HG03354 (cell line): Measurements from ENCODE around the gene CREB3L4.
A peak's percentile ranks its signal among the peaks of the same experiment; 100 is the strongest.

Experiments
- ATAC-seq: cut with Tn5 transposase; IDR thresholded peaks from one replicate; pipeline ENCODE4 v1.9.1; 2021; ENCODE audit warnings: mild to moderate bottlenecking; ENCODE audit not compliant: unreplicated experiment, poor library complexity, severe bottlenecking

The CREB3L4 gene

DNA sequence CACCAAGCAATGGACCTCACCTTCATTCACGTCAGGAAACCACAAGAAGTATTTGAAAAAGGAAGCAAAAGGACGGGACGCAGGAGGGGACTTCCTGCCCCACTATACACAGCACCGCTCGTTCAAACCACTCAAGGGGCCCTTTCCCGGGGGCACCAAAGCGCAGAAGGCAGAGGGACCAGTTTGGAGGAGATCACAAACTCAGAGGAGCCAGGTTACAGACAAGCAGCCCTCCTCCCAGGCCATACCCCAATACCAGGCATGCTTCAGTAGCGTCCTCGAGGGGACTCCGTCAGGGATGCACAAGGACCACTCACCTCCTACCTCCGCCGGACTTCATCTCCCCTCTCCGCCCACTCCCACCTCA is 10.0 kb upstream of the CREB3L4 start:
- peak; percentile 23 for ATAC-seq

DNA sequence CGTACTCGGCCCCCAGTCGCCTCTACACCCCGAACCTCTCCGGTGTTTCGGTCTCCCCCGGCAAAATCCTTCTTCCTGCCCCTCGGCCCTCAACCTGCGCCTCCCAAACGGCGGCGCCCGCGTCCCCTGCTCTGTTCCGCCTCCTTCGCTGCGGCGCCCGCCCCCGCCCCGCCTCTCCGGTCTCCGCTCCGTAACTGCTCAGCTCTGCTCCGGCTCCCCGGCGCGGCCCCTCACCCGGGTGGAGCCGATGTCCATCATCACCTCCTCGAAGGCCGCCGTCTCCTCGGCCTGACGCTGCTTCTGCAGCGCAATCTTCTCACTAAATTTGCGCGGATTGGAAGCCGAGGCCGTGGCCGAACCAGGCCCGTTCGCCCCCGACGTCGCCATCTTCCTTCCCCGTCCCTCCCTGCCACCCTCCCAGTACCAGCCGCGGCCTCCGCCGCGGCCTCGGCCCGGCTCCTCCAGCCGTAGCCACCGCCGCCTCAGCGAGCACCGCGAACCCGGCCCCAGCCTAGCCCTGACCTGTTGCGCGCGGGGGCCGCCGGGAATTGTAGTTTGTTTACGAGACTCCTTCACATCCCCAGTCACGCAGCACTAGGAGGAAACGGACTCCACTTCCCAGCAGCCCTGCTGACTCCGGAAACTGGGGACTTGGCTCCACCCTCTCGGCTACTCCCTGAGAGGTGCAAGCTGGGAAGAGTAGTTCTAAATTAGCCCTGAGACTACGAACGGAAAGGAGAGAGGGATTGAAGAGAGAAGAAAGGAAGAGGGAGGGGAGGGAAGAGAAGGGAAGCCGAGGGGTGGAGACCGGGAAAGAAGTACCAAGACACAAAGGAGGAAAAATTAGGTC is 9.4 kb upstream of the CREB3L4 start, which contains the start of gene CRTC2:
TSS of gene CRTC2 (minus strand) at position 502 of the 850 bp plus-strand sequence. CDS start at position 387, 115 bp downstream.
- ATAC-seq = peak; percentile 80

DNA sequence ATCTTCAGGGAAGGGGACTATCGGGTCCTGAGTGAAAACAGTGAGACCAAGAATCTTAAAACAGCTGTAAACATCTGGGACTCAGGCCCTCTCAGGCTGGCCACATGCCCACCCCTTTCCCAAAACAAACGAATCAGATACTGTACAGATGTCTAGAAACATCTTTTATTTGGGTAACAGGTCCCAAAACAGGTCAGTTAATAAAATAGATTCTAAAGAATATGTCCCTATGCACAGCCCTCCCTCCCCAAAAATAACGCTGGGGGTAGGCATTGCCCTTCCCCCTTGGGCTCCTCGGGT is 8.8 kb upstream of the CREB3L4 start:
- ATAC-seq = no peak

DNA sequence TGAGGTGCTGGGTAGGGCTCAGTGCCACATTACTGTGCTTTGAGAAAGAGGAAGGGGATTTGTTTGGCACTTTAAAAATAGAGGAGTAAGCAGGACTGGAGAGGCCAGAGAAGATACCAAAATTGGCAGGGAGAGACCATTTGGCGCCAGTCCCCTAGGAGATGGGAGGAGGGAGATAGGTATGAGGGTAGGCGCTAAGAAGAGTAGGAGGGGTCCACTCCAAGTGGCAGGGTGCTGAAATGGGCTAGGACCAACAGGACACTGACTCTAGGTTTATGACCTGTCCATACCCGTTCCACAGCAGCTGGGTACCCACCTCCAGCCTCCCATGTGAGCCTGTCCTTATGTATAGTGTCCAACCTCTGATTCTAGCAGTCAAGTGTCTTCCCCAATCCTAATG is 8.2 kb upstream of the CREB3L4 start:
- no peak for ATAC-seq

DNA sequence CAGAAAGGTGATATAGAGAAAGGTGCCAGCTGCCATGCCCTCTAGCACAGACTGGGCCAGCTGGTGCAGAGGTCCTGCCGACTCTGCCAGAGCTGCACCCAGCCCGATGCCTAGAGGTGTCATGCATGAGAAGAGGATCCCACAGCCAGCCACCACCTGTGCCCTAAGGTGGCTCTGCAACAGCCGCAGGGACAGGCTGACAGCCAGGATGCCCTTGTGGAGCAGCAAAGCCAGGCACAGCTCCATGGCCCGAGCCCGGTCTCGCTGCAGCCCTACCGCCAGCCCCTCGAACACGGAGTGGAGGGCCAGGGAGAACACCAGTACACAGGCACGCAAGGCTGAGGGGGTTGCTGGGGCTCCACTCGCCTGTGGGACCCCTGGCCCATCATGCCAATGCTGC is 7.5 kb upstream of the CREB3L4 start:
- no peak for ATAC-seq

DNA sequence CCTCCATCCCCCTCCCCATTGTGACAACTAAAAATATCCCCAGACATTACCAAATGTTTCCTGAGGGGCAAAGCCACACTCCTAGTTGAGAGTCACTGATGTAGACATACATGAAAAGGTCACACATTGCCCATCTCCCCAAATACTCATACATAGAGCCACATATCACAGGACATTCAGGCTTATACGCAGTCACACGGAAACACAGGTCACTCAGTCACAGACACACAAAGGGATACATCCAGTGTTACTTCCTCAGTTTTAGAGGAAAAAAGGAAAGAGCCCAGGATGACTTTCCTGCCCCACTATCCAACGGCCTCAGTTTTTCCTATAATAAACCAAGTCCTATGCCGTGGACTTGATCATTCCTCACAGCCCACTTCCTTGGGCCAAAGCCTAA is 6.3 kb upstream of the CREB3L4 start:
- ATAC-seq = no peak

DNA sequence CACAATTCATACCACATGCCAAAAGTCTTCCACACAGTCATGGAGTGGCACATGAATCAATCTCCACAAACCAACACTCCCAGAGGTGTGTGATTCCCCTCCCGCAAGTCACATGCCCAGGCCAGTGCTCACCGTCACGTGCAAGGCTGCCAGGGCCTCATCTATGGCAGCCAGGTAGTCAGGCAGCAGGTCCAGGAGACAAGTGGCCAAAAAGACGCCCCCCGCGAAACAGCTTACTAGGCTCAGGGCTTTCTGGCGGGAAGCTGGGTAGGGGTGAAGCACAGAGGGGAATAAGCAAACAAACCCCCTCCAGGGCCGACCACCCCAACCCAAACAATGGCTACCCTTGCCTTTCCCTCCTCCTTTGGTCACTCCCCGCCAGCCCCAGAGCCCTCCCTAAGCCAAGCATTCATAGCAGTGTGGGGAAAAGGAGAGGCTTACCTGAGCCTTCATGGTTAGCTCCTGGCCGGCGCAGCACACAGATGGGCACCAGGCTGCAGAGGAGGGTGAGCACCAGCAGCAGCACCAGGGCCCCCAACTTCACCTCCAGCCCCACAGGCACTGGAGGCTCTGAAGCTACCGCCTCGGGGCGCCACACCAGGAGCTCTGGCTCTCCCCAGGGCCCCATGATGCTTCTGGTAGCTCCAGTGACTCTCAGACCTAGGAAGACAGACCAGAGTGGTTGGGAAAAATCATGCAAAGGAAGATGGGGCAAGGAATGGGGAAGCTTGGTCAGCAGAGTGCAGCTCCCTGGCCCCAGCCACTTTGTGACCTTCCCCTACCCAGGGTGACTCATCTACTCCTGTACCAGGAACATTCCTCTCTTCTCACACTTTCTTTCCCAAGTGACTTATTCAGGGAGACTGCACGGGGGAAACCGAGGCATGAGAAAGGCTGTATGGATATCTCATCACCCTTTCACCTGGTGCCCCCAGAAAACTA is 5.3 kb upstream of the CREB3L4 start:
- no peak for ATAC-seq

DNA sequence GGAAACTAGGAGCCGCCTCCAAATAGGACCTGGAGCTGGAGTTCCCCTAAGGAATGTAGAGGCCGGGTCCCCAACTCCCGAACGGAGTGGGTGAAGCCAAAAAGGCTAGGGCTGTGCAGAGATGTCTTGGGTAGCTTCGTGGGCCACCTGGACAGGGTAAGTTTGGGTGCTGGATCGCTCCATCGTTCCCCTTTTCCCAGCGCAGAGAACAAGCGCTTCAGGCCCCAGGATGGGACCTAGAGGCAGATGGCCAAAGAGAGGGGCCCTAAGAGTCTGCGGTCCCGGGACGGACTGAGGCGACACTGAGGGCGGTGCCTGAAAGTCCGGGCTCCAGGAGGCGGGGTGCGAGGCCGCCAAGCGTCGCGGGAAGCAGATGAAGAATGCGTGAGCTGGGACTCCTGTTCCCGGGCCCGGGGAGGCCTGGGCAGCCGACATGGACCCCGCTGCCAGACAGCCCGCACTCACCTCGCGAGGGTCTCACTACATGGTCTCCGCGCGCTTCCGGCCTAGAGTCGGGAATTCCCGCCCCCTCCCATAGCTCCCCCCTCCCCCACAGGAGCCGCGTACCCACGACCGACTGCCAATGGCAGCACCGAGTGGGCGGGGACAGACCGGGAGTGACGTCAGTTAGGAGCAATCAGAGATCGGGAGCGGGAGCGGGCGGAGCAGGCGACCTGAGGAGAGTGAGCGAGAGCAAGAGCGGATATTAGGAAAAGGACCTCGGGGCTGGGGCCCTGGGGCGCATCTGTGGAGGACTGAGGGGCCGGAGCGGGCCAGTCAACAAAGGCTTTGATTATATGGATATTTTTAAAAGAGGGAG is 4.5 kb upstream of the CREB3L4 start, which contains the start of gene SLC39A1:
TSS of gene SLC39A1 (minus strand) at position 508 of the 820 bp plus-strand sequence. CDS start 822 bp downstream, outside the sequence.
- peak; percentile 45 for ATAC-seq

DNA sequence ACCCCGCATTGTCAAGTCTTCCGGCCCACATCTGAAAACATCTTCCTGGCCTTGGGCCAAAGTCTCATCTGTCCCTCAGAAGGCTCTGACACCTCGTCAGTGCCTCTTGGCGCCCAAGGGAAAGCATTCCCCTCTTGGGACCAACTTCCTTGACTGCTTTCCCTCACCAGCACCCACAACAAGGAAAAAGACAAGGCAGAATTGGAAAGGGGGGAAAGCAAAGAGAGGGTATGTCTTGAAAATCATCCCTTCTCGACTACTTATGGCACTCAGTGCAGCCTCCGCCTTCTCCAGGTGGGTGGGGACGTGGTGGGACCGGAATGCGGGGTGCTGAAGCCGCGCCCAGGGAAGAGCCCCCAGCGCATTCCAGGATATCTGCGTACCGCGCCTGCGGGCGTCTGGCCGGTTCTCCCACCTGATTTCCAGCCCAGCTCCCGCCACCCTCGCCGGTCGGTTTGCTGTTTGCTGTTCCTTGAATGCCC is 3.8 kb upstream of the CREB3L4 start:
- ATAC-seq = no peak

DNA sequence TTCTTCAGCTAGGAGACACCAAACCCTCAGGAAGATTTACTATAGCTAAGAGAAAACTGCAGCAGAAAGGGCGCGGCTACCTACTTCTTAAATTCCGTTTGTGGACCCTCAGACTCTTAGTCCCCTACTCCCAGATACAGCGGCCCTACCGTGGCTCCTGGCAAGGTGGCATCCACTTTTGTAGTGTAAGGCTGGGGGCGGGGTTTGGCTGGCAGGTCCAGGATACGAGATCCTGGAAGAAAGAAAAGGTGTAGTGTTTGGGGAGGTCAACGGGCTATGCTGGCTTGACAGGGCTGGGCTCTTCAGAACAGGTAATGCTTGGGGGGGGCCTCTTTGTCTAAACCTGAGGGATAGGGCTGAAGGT is 280 bp downstream of the CREB3L4 start:
- no peak for ATAC-seq

DNA sequence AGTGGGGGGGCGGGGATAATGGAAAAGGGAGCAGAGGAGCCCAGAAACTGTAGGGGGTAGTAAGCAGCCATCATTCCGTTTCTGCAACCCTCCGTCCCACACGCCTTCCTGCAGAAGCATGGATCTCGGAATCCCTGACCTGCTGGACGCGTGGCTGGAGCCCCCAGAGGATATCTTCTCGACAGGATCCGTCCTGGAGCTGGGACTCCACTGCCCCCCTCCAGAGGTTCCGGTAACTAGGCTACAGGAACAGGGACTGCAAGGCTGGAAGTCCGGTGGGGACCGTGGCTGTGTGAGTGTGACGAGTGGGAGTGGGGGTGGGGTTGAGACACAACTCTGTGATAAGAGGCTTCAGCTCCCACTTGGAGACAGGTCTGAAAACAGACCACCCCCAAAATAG is 706 bp downstream of the CREB3L4 start:
- no peak for ATAC-seq

DNA sequence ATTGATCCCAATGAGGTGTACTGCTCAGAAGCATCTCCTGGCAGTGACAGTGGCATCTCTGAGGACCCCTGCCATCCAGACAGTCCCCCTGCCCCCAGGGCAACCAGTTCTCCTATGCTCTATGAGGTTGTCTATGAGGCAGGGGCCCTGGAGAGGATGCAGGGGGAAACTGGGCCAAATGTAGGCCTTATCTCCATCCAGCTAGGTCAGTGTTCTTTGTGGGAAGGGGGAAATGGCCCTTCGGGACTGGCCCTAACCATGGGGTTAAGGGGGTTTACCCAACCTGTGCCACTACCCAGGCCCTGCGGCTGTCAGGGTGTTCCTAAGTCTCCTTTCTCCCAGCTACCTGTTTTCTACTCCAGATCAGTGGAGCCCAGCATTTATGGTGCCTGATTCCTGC is 1.3 kb downstream of the CREB3L4 start:
- ATAC-seq = no peak

DNA sequence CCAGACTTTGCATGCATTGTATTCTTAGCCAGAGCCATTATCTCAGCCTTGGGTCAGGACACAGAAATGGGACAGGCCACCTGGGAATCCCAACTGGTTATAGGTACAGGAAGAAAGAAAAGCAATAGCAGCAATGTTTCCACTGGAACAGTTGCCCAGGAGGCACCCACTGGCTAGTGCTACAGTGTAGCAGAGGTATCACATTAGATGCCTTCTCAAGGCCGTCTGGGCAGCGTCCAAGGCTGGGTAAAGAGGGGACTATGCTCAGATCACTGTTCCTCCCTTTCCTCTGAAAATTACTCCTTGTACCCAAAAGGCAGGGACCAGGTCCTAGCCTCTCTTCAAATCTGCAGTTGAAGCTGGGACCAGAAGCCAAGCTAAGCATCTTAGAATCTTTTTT is 2.6 kb downstream of the CREB3L4 start:
- ATAC-seq = no peak

DNA sequence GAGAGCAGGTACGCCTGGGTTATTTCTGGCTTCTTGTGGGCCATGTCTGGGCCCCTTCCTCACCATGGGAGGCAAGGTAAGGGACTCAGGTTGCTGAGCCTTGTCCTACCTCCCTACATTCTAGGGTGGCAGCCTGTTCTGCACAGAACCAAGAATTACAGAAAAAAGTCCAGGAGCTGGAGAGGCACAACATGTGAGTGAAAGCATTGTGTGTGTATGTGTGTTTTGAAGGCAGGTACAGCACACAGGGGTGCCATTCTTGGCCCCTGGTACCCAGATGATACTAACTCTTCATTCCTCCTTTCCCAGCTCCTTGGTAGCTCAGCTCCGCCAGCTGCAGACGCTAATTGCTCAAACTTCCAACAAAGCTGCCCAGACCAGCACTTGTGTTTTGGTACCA is 5.4 kb downstream of the CREB3L4 start:
- no peak for ATAC-seq

DNA sequence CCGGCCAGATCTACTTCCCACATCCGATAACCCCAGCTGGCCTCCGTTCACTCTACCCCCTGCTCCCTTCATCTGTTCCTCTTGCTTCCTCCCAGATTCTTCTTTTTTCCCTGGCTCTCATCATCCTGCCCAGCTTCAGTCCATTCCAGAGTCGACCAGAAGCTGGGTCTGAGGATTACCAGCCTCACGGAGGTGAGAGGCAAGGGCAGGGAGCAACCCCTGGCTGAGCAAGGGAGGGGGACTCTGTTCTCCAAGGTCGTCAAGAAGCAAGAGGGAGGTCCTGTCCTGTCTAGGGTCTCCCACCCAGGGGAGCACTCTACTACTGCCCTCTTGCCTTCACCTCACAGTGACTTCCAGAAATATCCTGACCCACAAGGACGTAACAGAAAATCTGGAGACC is 5.8 kb downstream of the CREB3L4 start:
- no peak for ATAC-seq

DNA sequence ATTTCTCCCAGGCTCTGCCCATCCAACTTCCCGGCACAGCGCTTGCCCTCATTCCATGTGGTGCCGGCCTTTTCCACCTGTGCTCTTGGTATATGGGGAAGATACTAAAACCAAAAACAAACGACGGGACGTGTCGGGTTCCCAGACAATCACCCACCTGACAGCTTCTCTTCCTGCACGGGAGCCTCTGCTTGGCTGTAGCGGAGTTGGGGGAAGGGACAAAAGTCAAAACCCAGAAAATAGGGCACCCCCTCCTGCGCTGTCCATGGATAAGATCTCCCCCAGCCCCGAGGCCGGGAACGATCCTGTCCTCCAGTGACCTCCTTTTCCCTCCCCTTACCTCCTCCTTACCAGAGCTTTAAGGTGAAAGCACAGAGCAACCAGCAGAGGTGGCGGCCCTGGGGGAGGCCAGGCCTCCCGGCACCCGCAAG is 9.1 kb downstream of the CREB3L4 start:
- no peak for ATAC-seq

DNA sequence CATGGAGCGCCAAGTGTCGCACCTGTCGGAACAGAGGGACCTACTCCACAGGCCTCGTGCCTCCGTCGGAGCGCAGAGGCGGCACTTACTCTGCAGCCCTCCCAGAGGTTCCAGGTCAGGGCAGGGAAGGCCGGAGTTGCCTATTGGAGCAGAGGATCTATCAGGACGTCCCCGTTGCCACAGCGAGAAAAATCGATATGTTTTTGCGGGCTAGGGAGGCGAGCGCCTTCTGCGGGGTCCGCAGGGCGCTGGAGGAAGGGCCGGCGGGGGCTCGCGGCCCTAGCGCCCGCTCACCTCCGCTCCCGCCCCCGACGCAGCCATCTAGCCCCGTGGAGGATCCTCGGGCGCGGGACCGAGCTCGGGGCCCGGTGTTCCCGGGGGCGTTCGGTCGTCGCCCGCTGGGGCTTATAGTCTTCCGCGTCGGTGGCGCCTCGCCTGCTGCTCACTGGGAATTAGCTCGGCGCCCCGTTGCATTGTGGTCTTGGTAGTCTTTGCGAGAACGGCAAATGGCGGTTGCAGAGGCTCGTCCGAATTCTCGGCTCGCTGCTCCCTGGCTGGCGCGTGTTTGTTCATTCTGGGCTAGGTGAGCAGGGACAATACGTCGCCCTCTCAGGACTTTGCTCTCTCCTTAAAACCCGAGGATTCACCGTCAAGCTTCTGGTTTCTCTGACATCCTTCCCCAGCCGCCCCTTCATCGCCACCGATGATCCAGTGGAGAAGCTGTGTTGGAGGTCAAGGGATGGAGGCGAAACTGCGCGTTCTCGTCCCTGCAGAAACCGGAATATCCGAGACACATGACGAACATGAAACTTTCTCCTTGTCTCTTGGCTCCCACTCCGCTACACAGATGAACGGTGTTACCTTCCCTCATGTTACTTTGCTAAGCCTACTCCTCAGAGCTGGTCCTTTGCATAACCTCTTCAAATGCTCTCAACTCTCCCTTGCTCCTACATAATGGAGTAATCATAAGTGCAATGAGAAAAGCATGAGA is 9.8 kb downstream of the CREB3L4 start, which contains the start of gene JTB:
TSS of gene JTB (minus strand) at position 425 of the 991 bp plus-strand sequence. CDS start at position 3, 422 bp downstream.
- ATAC-seq = peak; percentile 80

DNA sequence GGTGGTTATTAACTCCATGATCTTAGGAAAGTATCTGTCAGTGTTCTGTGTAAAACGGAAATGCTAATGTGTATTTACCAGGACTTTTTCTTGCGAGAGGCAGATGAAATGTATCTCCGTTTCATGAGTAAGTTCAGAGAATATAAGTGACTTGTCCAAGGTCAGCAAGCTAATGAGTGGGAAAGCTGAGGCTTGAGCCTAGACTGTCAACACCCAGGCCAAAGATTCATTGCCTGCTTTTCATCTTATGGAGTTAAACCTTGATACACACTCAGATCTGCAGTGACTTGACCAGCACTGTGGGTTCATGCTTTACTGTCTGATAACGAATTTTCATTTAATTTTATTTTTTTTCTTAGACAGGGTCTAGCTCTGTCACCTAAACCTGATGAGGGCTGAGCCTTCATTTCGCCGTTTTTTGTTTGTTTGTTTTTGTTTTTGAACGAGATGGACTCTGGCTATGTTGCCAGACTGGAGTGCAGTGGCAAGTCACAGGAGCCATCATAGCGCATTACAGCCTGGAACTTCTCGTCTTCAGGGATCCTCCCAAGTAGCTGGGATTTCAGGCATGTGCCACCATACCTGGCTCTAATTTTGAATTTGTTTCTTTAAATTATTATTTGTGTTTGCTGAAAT is 10.7 kb downstream of the CREB3L4 start:
- no peak for ATAC-seq
